Vagina (tissue), 2 donors: Measurements from ENCODE around the gene MSI2. TPM values are rescaled to one million over a fixed set of nuclear protein-coding genes. Genes with fewer than 3 reads are reported as not detected.

Experiments
- DNase-seq, 2 donors: peaks; one replicate each; pipeline ENCODE4 v3.0.0-alpha.2; 2017; ENCODE audit errors: extremely low spot score in 2 of 2
- H3K27ac ChIP-seq: fragments of 200-600 bp; sonication (generic); one replicate; pipeline ENCODE4 v1.5.1; 2019
- H3K27me3 ChIP-seq: fragments of 200-600 bp; sonication (generic); one replicate; pipeline ENCODE4 v1.5.1; 2019
- H3K36me3 ChIP-seq, 2 donors: fragments of 200-600 bp; sonication (generic); one replicate each; pipeline ENCODE4 v1.5.1; 2017 to 2019
- H3K4me1 ChIP-seq: fragments of 200-600 bp; sonication (generic); one replicate; pipeline ENCODE4 v1.5.1; 2019
- H3K4me3 ChIP-seq, 2 donors: fragments of 200-600 bp; sonication (generic); 1 replicate in 1 of 2; 2 replicates in 1 of 2; pipeline ENCODE4 v1.5.1; 2016 to 2019
- H3K9me3 ChIP-seq: fragments of 200-600 bp; sonication (generic); one replicate; pipeline ENCODE4 v1.5.1; 2019
- POLR2A ChIP-seq, 2 donors: fragments of 450-650 bp; IDR thresholded peaks; one replicate each; pipeline ENCODE4 v1.6.1; 2017; ENCODE audit warnings: antibody characterized with exemption in 2 of 2, mild to moderate bottlenecking in 2 of 2, moderate library complexity in 2 of 2
- POLR2AphosphoS5 ChIP-seq, 2 donors: sonication (generic); formaldehyde crosslinking; IDR thresholded peaks; one replicate each; pipeline ENCODE4 v1.9.0; 2017; ENCODE audit warnings: antibody characterized with exemption in 2 of 2, mild to moderate bottlenecking in 2 of 2, low read depth in 1 of 2; ENCODE audit not compliant: insufficient read depth in 1 of 2
- intact Hi-C: fragments of 100-400 bp; cut with DNase I; formaldehyde crosslinking; loops from one replicate; pipeline ENCODE4 v1.15.1; 2023
- total RNA-seq: library from RNA; depleted of rRNA; stranded (reverse); fragments of >200 nt; gene quantifications from one replicate; pipeline ENCODE4 v1.2.3, GENCODE V29; 2016
- TF ChIP-seq, protein P1 (sequence below), 3 experiments: fragments of 450-650 bp in 2 of 3; fragments of 200-600 bp in 1 of 3; sonication (generic) in 1 of 3; IDR thresholded peaks; one replicate each; pipeline ENCODE4 v1.5.1; 2017 to 2019; ENCODE audit warnings: antibody characterized with exemption in 3 of 3, mild to moderate bottlenecking in 2 of 3, moderate library complexity in 2 of 3

Gene MSI2
- total RNA-seq, 1 donor from 2014 or later: 27.3 TPM

DNA sequence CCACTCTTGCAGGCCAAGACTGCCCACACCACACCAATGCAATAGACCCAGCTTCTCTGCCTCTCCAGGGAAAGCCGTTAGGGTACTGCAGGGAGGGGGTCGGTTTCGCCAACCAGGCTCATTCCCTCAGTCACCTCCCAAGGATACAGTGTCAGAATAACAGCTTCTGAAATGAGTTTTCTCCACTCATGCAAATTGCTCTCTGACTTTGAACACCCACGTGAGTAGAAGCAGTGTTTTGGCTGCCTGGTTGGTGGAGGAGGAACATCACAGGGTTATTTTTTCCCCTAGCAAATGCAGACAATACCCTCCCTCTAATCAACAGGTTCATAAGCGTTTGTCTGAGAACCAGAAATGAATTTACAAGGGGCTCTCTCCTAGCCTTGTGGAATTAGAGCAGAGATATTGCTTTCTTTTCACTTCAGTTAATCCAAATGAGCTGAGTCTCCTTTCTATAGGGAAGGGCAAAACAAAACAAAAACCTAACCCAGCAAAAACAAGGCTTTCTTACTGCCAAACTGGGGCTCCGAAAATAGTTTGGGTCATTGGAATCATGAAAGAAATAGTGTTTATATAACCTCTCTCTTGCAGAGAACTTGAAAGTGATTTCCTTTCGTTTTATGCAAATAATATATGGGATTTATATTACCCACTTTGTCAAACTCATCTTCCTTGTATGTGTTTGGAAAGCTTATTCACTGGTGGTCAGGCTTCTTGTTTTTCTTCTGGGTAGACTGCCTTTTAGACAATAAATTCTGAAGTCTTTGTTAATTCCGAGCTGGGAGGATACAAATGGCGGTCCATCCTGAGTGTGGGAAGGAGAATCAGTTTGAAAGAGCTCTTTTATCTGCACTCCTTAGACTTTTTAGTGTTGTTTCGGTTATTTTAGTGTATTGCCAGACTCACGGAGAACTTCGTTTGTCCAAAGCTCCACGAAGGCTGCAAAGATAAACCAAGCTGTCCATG lies 229.9 kb downstream of the MSI2 start:
- Histone ChIP-seq H3K27me3 (no peaks in the 10 kb centered on the region), H3K27ac (no peak overlapping the region), H3K36me3 (no peaks in the 10 kb centered on the region), H3K4me1 (no peaks in the 10 kb centered on the region), H3K9me3 (no peaks in the 10 kb centered on the region), H3K4me3 (no peak overlapping the region)
- TF ChIP-seq POLR2A (IDR thresholded peaks at IDR 0.05): no peak
- TF ChIP-seq, protein P1, sequence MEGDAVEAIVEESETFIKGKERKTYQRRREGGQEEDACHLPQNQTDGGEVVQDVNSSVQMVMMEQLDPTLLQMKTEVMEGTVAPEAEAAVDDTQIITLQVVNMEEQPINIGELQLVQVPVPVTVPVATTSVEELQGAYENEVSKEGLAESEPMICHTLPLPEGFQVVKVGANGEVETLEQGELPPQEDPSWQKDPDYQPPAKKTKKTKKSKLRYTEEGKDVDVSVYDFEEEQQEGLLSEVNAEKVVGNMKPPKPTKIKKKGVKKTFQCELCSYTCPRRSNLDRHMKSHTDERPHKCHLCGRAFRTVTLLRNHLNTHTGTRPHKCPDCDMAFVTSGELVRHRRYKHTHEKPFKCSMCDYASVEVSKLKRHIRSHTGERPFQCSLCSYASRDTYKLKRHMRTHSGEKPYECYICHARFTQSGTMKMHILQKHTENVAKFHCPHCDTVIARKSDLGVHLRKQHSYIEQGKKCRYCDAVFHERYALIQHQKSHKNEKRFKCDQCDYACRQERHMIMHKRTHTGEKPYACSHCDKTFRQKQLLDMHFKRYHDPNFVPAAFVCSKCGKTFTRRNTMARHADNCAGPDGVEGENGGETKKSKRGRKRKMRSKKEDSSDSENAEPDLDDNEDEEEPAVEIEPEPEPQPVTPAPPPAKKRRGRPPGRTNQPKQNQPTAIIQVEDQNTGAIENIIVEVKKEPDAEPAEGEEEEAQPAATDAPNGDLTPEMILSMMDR (IDR thresholded peaks at IDR 0.05): no peak
- no peak for TF ChIP-seq POLR2AphosphoS5 (IDR thresholded peaks at IDR 0.05; ENCODE audit: insufficient read depth in 1 of 2, low read depth in 1 of 2)
- intact Hi-C loops: no loop called here
- DNase-seq: no peak

DNA sequence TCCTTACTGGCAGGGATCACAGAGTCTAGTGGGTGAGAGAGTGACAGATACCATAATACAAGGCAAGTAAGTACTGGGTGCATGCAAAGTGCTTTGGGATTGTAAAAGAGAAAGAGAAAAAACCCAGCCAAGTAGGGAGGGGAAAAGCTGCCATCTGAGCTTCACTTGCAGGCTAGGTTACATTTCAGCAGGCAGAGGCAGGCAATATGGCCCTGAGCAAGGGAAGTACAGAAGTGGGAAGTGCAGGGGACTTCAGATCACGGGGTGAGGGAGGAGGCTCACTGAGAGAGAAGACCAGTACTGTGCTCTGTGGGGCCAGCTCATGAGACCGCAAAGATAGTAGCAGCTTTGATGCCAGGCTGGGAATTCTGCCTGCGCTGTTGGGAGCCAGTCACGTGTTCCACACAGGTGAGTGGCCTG lies 230.6 kb downstream of the MSI2 start:
- Histone ChIP-seq H3K4me1 (no peaks in the 10 kb centered on the region), H3K36me3 (no peaks in the 10 kb centered on the region), H3K9me3 (no peaks in the 10 kb centered on the region), H3K27me3 (no peaks in the 10 kb centered on the region), H3K27ac (no peak overlapping the region), H3K4me3 (no peak overlapping the region)
- no peak for TF ChIP-seq POLR2AphosphoS5 (IDR thresholded peaks at IDR 0.05; ENCODE audit: insufficient read depth in 1 of 2, low read depth in 1 of 2)
- TF ChIP-seq POLR2A (IDR thresholded peaks at IDR 0.05): no peak
- TF ChIP-seq, protein P1 (IDR thresholded peaks at IDR 0.05): no peak
- DNase-seq: no peak
- intact Hi-C loops: no loop called here

DNA sequence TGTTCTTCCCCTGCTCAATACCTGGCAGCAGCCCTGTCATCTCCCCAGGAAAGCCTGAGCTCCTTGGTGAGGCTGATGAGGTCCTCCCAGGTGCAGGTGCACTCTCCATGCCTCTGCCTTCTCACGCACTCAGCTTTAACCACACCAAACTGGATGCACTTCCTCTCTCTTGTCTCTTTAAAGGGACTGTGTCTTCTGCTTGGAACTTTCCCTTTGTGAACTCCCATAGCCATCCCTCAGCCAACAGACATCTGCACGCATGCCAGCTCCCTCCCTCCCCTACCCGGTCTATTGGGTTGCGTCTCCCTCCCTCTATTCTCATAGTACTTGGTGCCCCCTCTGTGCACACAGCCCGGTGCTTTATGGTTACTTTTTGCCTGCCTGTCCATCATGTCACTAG lies 231.2 kb downstream of the MSI2 start:
- H3K27me3 ChIP-seq: no peaks in the 10 kb centered on the region
- H3K9me3 ChIP-seq: no peaks in the 10 kb centered on the region
- no peak overlapping the region for H3K4me3 ChIP-seq
- no peaks in the 10 kb centered on the region for H3K36me3 ChIP-seq
- no peak for DNase-seq
- H3K27ac ChIP-seq: no peak overlapping the region
- H3K4me1 ChIP-seq: no peaks in the 10 kb centered on the region
- no peak for TF ChIP-seq POLR2AphosphoS5 (IDR thresholded peaks at IDR 0.05; ENCODE audit: insufficient read depth in 1 of 2, low read depth in 1 of 2)
- TF ChIP-seq, protein P1 (IDR thresholded peaks at IDR 0.05): no peak
- TF ChIP-seq POLR2A (IDR thresholded peaks at IDR 0.05): no peak
- intact Hi-C loops: no loop called here

DNA sequence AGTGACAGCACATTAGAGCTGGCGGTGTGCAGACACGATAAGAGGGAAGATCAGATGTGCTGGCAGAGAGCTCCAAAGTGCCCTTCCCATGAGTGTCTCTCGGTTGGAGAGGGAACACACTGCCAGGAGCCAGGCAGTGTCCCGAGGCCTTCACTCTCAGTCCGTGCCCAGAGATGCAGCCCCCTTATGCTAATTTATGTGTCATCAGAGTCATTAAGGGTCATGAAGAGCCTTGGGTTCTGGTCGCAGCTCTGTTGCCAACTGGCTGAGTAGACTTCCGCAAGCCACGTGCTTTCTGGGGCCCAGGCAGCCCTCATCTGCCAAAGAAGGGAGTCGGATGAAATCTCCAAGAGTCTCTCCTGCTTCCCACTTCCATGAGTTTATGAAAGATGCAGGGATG lies 232.5 kb downstream of the MSI2 start:
- H3K36me3 ChIP-seq: no peaks in the 10 kb centered on the region
- no peak for TF ChIP-seq POLR2A (IDR thresholded peaks at IDR 0.05)
- TF ChIP-seq POLR2AphosphoS5 (IDR thresholded peaks at IDR 0.05; ENCODE audit: insufficient read depth in 1 of 2, low read depth in 1 of 2): no peak
- TF ChIP-seq, protein P1 (IDR thresholded peaks at IDR 0.05): no peak
- intact Hi-C loops: no loop called here

DNA sequence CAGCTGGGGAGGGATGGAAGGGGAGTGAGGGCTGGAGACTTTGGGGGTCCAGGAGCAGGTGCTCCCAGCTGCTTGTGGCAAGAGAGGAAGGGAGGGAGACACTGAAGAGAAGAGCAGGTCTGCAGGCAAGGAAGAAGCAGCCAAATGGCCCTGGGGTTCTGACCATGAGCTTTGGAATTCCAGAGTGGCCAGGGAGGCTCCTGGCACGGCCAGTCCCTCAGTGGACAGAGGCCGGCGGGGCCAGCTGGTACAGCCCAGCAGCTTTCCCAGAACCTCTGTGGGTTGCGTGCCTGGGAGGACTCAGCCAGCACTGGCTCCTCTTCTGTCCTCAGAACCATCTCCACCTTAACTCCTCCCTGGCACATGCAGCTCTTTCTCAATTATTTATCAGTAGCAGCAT lies 233.0 kb downstream of the MSI2 start:
- Histone ChIP-seq H3K27ac (no peak overlapping the region), H3K9me3 (no peaks in the 10 kb centered on the region), H3K4me1 (no peaks in the 10 kb centered on the region), H3K4me3 (no peak overlapping the region), H3K36me3 (no peaks in the 10 kb centered on the region), H3K27me3 (no peaks in the 10 kb centered on the region)
- intact Hi-C loops: no loop called here
- no peak for TF ChIP-seq POLR2A (IDR thresholded peaks at IDR 0.05)
- no peak for TF ChIP-seq POLR2AphosphoS5 (IDR thresholded peaks at IDR 0.05; ENCODE audit: insufficient read depth in 1 of 2, low read depth in 1 of 2)
- TF ChIP-seq, protein P1 (IDR thresholded peaks at IDR 0.05): no peak
- no peak for DNase-seq

More for the DNA sequence above, 232.5 kb downstream of the MSI2 start:
- Histone ChIP-seq H3K4me1 (no peaks in the 10 kb centered on the region), H3K9me3 (no peaks in the 10 kb centered on the region), H3K4me3 (no peak overlapping the region), H3K27me3 (no peaks in the 10 kb centered on the region), H3K27ac (no peak overlapping the region)
- no peak for DNase-seq
